Mesenchymal stem cell (in vitro differentiated cells and primary cell): ENCODE data around the gene SLC9C2.
"Not testable (repeated sequence)": the region's sequence is repeated elsewhere in the genome, so short reads cannot be mapped to it uniquely, and the experiment has no call there.

ENCODE experiments used
- DNase-seq: peaks from one replicate; pipeline ENCODE4 v3.0.0-alpha.2; 2013
- H2AFZ ChIP-seq: one replicate; pipeline ENCODE4 v1.6.1; 2013; ENCODE audit warnings: low read depth, mild to moderate bottlenecking, control low read depth, inconsistent platforms, low read length, moderate library complexity
- H2AK5ac ChIP-seq: 2 replicates; pipeline ENCODE4 v1.6.1; 2013; ENCODE audit warnings: low read length, moderate library complexity, mild to moderate bottlenecking, inconsistent platforms; ENCODE audit not compliant: severe bottlenecking
- H2BK120ac ChIP-seq: one replicate; pipeline ENCODE4 v1.6.1; 2013; ENCODE audit warnings: low read depth, mild to moderate bottlenecking, inconsistent platforms, low read length, moderate library complexity
- H2BK12ac ChIP-seq, 2 experiments: one replicate each; pipeline ENCODE4 v1.6.1; 2013; ENCODE audit warnings: inconsistent platforms in 2 of 2, low read length in 2 of 2, mild to moderate bottlenecking in 2 of 2, moderate library complexity in 2 of 2, control low read depth in 1 of 2
- H2BK15ac ChIP-seq: one replicate; pipeline ENCODE4 v1.6.1; 2013; ENCODE audit warnings: mild to moderate bottlenecking, low read depth, inconsistent platforms; ENCODE audit not compliant: poor library complexity, severe bottlenecking
- H2BK5ac ChIP-seq: 2 replicates; pipeline ENCODE4 v1.6.1; 2013; ENCODE audit warnings: low read depth, mild to moderate bottlenecking, low read length, control low read depth, inconsistent platforms; ENCODE audit not compliant: poor library complexity, severe bottlenecking
- H3K14ac ChIP-seq, 2 experiments: one replicate each; pipeline ENCODE4 v1.6.1; 2013; ENCODE audit warnings: inconsistent platforms in 2 of 2, low read length in 2 of 2, control low read depth in 1 of 2, mild to moderate bottlenecking in 1 of 2, moderate library complexity in 1 of 2
- H3K18ac ChIP-seq, 2 experiments: one replicate each; pipeline ENCODE4 v1.6.1; 2013; ENCODE audit warnings: inconsistent platforms in 2 of 2, low read length in 2 of 2, control low read depth in 1 of 2, low read depth in 1 of 2, mild to moderate bottlenecking in 1 of 2
- H3K23ac ChIP-seq, 2 experiments: one replicate each; pipeline ENCODE4 v1.6.1; 2013; ENCODE audit warnings: inconsistent platforms in 2 of 2, low read length in 2 of 2, mild to moderate bottlenecking in 2 of 2, moderate library complexity in 2 of 2, control low read depth in 1 of 2
- H3K27ac ChIP-seq: 2 replicates; pipeline ENCODE4 v1.5.1; 2013; ENCODE audit warnings: mild to moderate bottlenecking, moderate library complexity, low read length, control low read depth, inconsistent platforms; ENCODE audit not compliant: poor library complexity, severe bottlenecking
- H3K27me3 ChIP-seq, 2 experiments: 2 replicates each; pipeline versions ENCODE4 v1.6.1 to v1.7.0; 2013; ENCODE audit warnings: low read length in 2 of 2, mild to moderate bottlenecking in 2 of 2, moderate library complexity in 2 of 2, control low read depth in 1 of 2, inconsistent platforms in 1 of 2; ENCODE audit not compliant: control insufficient read depth in 1 of 2, insufficient read depth in 1 of 2
- H3K36me3 ChIP-seq, 2 experiments: 2 replicates each; pipeline versions ENCODE4 v1.6.1 to v1.7.0; 2013; ENCODE audit warnings: low read length in 2 of 2, control low read depth in 1 of 2, inconsistent platforms in 1 of 2, low read depth in 1 of 2, mild to moderate bottlenecking in 1 of 2; ENCODE audit not compliant: insufficient read depth in 2 of 2, control insufficient read depth in 1 of 2
- H3K4ac ChIP-seq, 2 experiments: one replicate each; pipeline ENCODE4 v1.6.1; 2013; ENCODE audit warnings: inconsistent platforms in 2 of 2, low read length in 2 of 2, mild to moderate bottlenecking in 2 of 2, moderate library complexity in 2 of 2, control low read depth in 1 of 2, low read depth in 1 of 2
- H3K4me1 ChIP-seq: 2 replicates; pipeline ENCODE4 v1.6.1; 2013; ENCODE audit warnings: low read depth, low read length, control low read depth; ENCODE audit not compliant: control insufficient read depth, insufficient read depth
- H3K4me2 ChIP-seq: 2 replicates; pipeline ENCODE4 v1.6.1; 2013; ENCODE audit warnings: low read length, mild to moderate bottlenecking, inconsistent platforms; ENCODE audit not compliant: poor library complexity, severe bottlenecking
- H3K4me3 ChIP-seq, 2 experiments: 2 replicates each; pipeline versions ENCODE4 v1.5.1 to v1.7.0; 2013; ENCODE audit warnings: low read length in 2 of 2, mild to moderate bottlenecking in 2 of 2, control low read depth in 1 of 2, low read depth in 1 of 2; ENCODE audit not compliant: insufficient read depth in 1 of 2
- H3K79me1 ChIP-seq: replicated peaks from 2 replicates; pipeline ENCODE4 v1.6.1; 2013; ENCODE audit warnings: mild to moderate bottlenecking, control low read depth, low read length, inconsistent platforms; ENCODE audit not compliant: poor library complexity, severe bottlenecking
- H3K9ac ChIP-seq: 2 replicates; pipeline ENCODE4 v1.7.0; 2013; ENCODE audit warnings: mild to moderate bottlenecking, low read length, moderate library complexity
- H3K9me3 ChIP-seq: 2 replicates; pipeline ENCODE4 v1.7.0; 2013; ENCODE audit warnings: mild to moderate bottlenecking, low read length; ENCODE audit not compliant: control insufficient read depth
- H4K8ac ChIP-seq: one replicate; pipeline ENCODE4 v1.6.1; 2013; ENCODE audit warnings: inconsistent platforms, mild to moderate bottlenecking, low read length, moderate library complexity
- H4K91ac ChIP-seq: one replicate; pipeline ENCODE4 v1.6.1; 2013; ENCODE audit warnings: mild to moderate bottlenecking, low read length, inconsistent platforms
- WGBS: methylation state at CpG from one replicate; pipeline ENCODE4 v1.1.7; 2013; ENCODE audit warnings: mixed read lengths; 5-methylcytosine and 5-hydroxymethylcytosine counted together

The SLC9C2 gene

GRCh38 chr1:173476197-173476664 lies 126.6 kb downstream of the SLC9C2 start:
- H2AFZ ChIP-seq, result no peak overlapping the region
- H3K4ac ChIP-seq, result no peak overlapping the region
- H2BK15ac ChIP-seq, result peak overlapping the region; percentile 26
- peaks cover 10% of the 10 kb centered on the region for H3K79me1 ChIP-seq
- H3K23ac ChIP-seq, result no peak overlapping the region
- H3K4me1 ChIP-seq, result peaks cover 3% of the 10 kb centered on the region
- no peak overlapping the region for H2BK120ac ChIP-seq
- WGBS, result 19% methylated on average over 3 of the region's 5 CpGs
- H3K14ac ChIP-seq, result no peak overlapping the region
- H2BK12ac ChIP-seq, result no peak overlapping the region
- no peaks in the 10 kb centered on the region for H3K27me3 ChIP-seq
- no peak overlapping the region for H4K8ac ChIP-seq
- peak overlapping the region; percentile 63 to 87 for H3K4me3 ChIP-seq
- H3K9me3 ChIP-seq, result no peaks in the 10 kb centered on the region
- H3K27ac ChIP-seq, result peak overlapping the region; percentile 64
- no peak overlapping the region for H2AK5ac ChIP-seq
- no peak overlapping the region for H2BK5ac ChIP-seq
- peaks cover 0 to 13% of the 10 kb centered on the region in 2 experiments for H3K36me3 ChIP-seq
- H3K4me2 ChIP-seq, result peak overlapping the region; percentile 82
- no peak for DNase-seq
- peak overlapping the region in 1 of 2 experiments; percentile 97 for H3K18ac ChIP-seq
- H4K91ac ChIP-seq, result peak overlapping the region; percentile 12
- H3K9ac ChIP-seq, result peak overlapping the region; percentile 88

- H2BK120ac ChIP-seq, result no peak overlapping the region
- peaks cover under 1% of the 10 kb centered on the region for H3K9me3 ChIP-seq
- no peak overlapping the region for H3K27ac ChIP-seq
- H3K9ac ChIP-seq, result peak overlapping the region; percentile 88
- H2BK12ac ChIP-seq, result no peak overlapping the region
- H2BK5ac ChIP-seq, result no peak overlapping the region
- no peak overlapping the region for H2AFZ ChIP-seq
- H4K91ac ChIP-seq, result peak overlapping the region; percentile 12
- H2BK15ac ChIP-seq, result no peak overlapping the region
- H3K4me2 ChIP-seq, result peak overlapping the region; percentile 40
- H3K23ac ChIP-seq, result no peak overlapping the region
- H3K14ac ChIP-seq, result no peak overlapping the region
- peaks cover 0 to 7% of the 10 kb centered on the region in 2 experiments for H3K36me3 ChIP-seq
- 1% methylated on average over 5 of the region's 5 CpGs for WGBS
- no peak overlapping the region for H4K8ac ChIP-seq
- H3K4ac ChIP-seq, result no peak overlapping the region
- H3K79me1 ChIP-seq, result peaks cover 14% of the 10 kb centered on the region
- H3K27me3 ChIP-seq, result no peaks in the 10 kb centered on the region
- peaks cover 3% of the 10 kb centered on the region for H3K4me1 ChIP-seq
- peak overlapping the region in 1 of 2 experiments; percentile 87 for H3K4me3 ChIP-seq
- no peak overlapping the region for H2AK5ac ChIP-seq
- peak; percentile 84 for DNase-seq
- H3K18ac ChIP-seq, result no peak overlapping the region
These were observed 127.2 kb downstream of the SLC9C2 start for GRCh38 chr1:173475564-173476196.

- WGBS, result 7% methylated on average over 17 of the region's 17 CpGs
These were observed 128.0 kb downstream of the SLC9C2 start for GRCh38 chr1:173474780-173475421.

GRCh38 chr1:173474097-173474779 lies 128.6 kb downstream of the SLC9C2 start:
- Histone ChIP-seq H3K79me1 (peaks cover 12% of the 10 kb centered on the region), H3K14ac (no peak overlapping the region), H3K4me3 (peak overlapping the region in 1 of 2 experiments; percentile 48), H2BK12ac (peak overlapping the region in 1 of 2 experiments; percentile 15), H3K27ac (peak overlapping the region; percentile 89), H2AK5ac (no peak overlapping the region), H3K18ac (peak overlapping the region; percentile 56 to 85), H4K91ac (no peak overlapping the region), H3K4me2 (no peak overlapping the region), H3K27me3 (no peaks in the 10 kb centered on the region), H3K9me3 (peaks cover 4% of the 10 kb centered on the region), H3K4ac (peak overlapping the region in 1 of 2 experiments; percentile 79), H2AFZ (no peak overlapping the region), H3K23ac (no peak overlapping the region), H2BK5ac (no peak overlapping the region), H3K36me3 (no peaks in the 10 kb centered on the region), H3K4me1 (peaks cover 3% of the 10 kb centered on the region), H4K8ac (no peak overlapping the region), H2BK15ac (no peak overlapping the region), H3K9ac (peak overlapping the region; percentile 65), H2BK120ac (no peak overlapping the region)
- 59% methylated on average over 4 of the region's 5 CpGs for WGBS
- peak; percentile 35 for DNase-seq

More at GRCh38 chr1:173474780-173475421, 128.0 kb downstream of the SLC9C2 start:
- DNase-seq, result peak; percentile 56
- H2AK5ac ChIP-seq, H3K36me3 ChIP-seq, H2BK15ac ChIP-seq, H3K9me3 ChIP-seq, H3K23ac ChIP-seq, H3K27ac ChIP-seq, H3K14ac ChIP-seq, H4K8ac ChIP-seq, H4K91ac ChIP-seq, H3K4me1 ChIP-seq, H2BK12ac ChIP-seq, H3K27me3 ChIP-seq, H2BK5ac ChIP-seq, H2AFZ ChIP-seq: not testable (repeated sequence)
- Histone ChIP-seq H2BK120ac (peak overlapping the region; percentile 52), H3K4me3 (peak overlapping the region in 1 of 2 experiments; percentile 87), H3K9ac (peak overlapping the region; percentile 88), H3K4me2 (peak overlapping the region; percentile 54), H3K18ac (peak overlapping the region; percentile 62 to 73), H3K4ac (peak overlapping the region in 1 of 2 experiments; percentile 79), H3K79me1 (peaks cover 14% of the 10 kb centered on the region)
